Measurements from ENCODE around the gene BRD4. TPM values are rescaled to one million over a fixed set of nuclear protein-coding genes. Genes with fewer than 3 reads are reported as not detected.

The BRD4 gene
- total and polyA plus RNA-seq, 2 donors (not counting 3 experiments of a cell fraction or from before 2014, with no cell fraction given): 14.9 to 125 TPM

DNA sequence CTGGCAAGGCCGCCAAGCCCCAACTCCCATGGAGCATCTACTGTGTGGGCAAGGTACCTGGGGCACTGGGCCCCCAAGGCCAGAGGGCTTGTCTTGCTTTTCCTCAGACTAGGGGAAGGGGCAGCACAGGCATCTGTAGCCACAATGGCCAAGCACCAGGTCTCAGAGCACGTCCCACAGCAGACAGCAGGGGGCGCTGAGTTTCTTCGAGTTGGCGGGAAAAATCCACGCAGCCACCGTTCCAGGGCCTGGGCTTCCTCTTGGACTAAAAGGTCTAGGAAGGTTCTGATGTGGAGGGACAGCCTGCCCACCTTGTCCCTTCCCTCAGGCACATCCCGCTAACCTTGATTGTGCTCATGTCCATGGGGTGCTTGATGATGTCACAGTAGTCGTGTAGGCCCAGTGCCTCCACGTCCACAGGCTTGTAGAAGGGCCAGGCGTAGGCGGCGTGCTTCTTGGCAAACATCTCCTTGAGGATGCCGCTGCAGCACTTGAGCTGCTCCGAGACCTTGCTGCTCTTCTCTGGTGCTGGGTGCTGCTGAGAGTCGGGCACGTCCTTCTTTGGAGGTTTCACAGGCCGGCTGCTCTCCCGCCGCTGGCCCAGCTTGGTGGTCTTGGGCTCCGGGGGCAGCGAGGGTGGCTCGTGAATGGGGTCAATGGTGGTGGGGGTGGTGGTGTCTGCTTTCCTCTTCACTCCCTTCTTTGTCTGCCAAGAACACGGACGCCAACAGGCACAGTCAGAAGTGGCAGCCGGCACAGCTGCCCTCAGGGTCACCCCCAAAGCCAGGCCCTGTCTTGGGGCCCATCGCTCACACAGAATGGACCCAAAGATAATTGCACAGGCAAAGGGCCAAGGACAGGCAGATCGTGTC, 68.0 kb downstream of the BRD4 start:
- H3K27me3 ChIP-seq (ENCODE audit: control insufficient read depth in 2 of 2, insufficient read depth in 2 of 2, low read length in 2 of 2): no peaks in the 10 kb centered on the region
- H3K36me3 ChIP-seq (ENCODE audit: control insufficient read depth in 2 of 2, extremely low read depth in 1 of 2, insufficient read depth in 2 of 2, low read length in 2 of 2): peaks cover 0 to 51% of the 10 kb centered on the region in 2 experiments
- no peaks in the 10 kb centered on the region for H3K9me3 ChIP-seq (replicated peaks; ENCODE audit: control insufficient read depth, insufficient read depth, low read length)
- intact Hi-C loops (cut with micrococcal nuclease): loop anchor here (1.0 kb wide), 1 partner anchor 114 kb away; no protein-coding TSS in a partner anchor
- FAIRE-seq (peak; percentile 61), DNase-seq (ENCODE audit: low read depth, low spot score) (peak; percentile 51)
- H3K4me2 ChIP-seq (ENCODE audit: insufficient read depth, low read length): no peak overlapping the region
- BruUV-seq (replicated peaks): TSS peak; percentile 71
- H3K9ac ChIP-seq (replicated peaks; ENCODE audit: extremely low read depth, insufficient read depth, low read length): no peak overlapping the region
- H3K79me2 ChIP-seq (ENCODE audit: control insufficient read depth, insufficient read depth, low read length): peaks cover 56% of the 10 kb centered on the region
- no peak for TF ChIP-seq EZH2 (IDR thresholded peaks at IDR 0.05; ENCODE audit: borderline replicate concordance, low read depth, low read length, severe bottlenecking)
- TF ChIP-seq, protein P1, sequence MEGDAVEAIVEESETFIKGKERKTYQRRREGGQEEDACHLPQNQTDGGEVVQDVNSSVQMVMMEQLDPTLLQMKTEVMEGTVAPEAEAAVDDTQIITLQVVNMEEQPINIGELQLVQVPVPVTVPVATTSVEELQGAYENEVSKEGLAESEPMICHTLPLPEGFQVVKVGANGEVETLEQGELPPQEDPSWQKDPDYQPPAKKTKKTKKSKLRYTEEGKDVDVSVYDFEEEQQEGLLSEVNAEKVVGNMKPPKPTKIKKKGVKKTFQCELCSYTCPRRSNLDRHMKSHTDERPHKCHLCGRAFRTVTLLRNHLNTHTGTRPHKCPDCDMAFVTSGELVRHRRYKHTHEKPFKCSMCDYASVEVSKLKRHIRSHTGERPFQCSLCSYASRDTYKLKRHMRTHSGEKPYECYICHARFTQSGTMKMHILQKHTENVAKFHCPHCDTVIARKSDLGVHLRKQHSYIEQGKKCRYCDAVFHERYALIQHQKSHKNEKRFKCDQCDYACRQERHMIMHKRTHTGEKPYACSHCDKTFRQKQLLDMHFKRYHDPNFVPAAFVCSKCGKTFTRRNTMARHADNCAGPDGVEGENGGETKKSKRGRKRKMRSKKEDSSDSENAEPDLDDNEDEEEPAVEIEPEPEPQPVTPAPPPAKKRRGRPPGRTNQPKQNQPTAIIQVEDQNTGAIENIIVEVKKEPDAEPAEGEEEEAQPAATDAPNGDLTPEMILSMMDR (IDR thresholded peaks at IDR 0.05; ENCODE audit: extremely low read depth in 1 of 2, insufficient read depth in 1 of 2, low read depth in 1 of 2, low read length in 2 of 2): peak; percentile 73 to 85
- no peak overlapping the region for H2AFZ ChIP-seq (ENCODE audit: low read depth, low read length)
- no peaks in the 10 kb centered on the region for H3K9me1 ChIP-seq (replicated peaks; ENCODE audit: control insufficient read depth, extremely low read depth, insufficient read depth, low read length)
- no peaks in the 10 kb centered on the region for H4K20me1 ChIP-seq (replicated peaks; ENCODE audit: control insufficient read depth, extremely low read depth, insufficient read depth, low read length)
- no peak overlapping the region for H3K4me3 ChIP-seq (replicated peaks in 1 of 3; ENCODE audit: insufficient read depth in 1 of 3, low read depth in 1 of 3, low read length in 3 of 3)
- POLR2A ChIA-PET: no interaction called here
- dilution Hi-C loops (cut with MboI; ENCODE audit: extremely low pct_ligation_motif_present, low sequenced_read_pairs): no loop called here
- CTCF ChIA-PET: interaction anchor here (1.0 to 2.9 kb wide), 2 partner anchors 12 to 13 kb away, joined by 3 to 15 read pairs; no protein-coding TSS in a partner anchor
- H3K27ac ChIP-seq (ENCODE audit: insufficient read depth, low read depth, low read length): no peak overlapping the region
- H3K4me1 ChIP-seq (ENCODE audit: control insufficient read depth, extremely low read depth, insufficient read depth, low read length): peaks cover 11% of the 10 kb centered on the region
